Keratinocyte (primary cell): Measurements from ENCODE around the gene CABLES2. TPM values are rescaled to one million over a fixed set of nuclear protein-coding genes. Genes with fewer than 3 reads are reported as not detected.

Source experiments
- DNase-seq: peaks from one replicate; pipeline ENCODE4 v3.0.0-alpha.2; 2011; ENCODE audit warnings: low read depth, missing footprints, low spot score
- FAIRE-seq: peaks from 2 replicates; lab custom pipeline; 2011; peaks lifted over from hg19 to GRCh38; lab: Jason Lieb, UNC
- H2AFZ ChIP-seq: 2 replicates; pipeline ENCODE4 v1.6.0; 2012; ENCODE audit warnings: low read length, control low read depth, inconsistent platforms; ENCODE audit not compliant: control insufficient read depth
- H3K27ac ChIP-seq: 2 replicates; pipeline ENCODE4 v1.5.1; 2011; ENCODE audit warnings: low read length; ENCODE audit not compliant: control insufficient read depth, insufficient read depth
- H3K27me3 ChIP-seq: 3 replicates; pipeline ENCODE4 v1.6.0; 2011; ENCODE audit warnings: low read length; ENCODE audit not compliant: control insufficient read depth, insufficient read depth; ENCODE audit errors: extremely low read depth
- H3K36me3 ChIP-seq, 2 experiments: 2 replicates in 1 of 2; 3 replicates in 1 of 2; pipeline ENCODE4 v1.5.1; 2011; ENCODE audit warnings: low read length in 2 of 2, mild to moderate bottlenecking in 1 of 2; ENCODE audit not compliant: control insufficient read depth in 2 of 2, insufficient read depth in 2 of 2; ENCODE audit errors: extremely low read depth in 1 of 2
- H3K4me1 ChIP-seq: 3 replicates; pipeline ENCODE4 v1.5.1; 2011; ENCODE audit warnings: low read length; ENCODE audit not compliant: control insufficient read depth, insufficient read depth; ENCODE audit errors: extremely low read depth
- H3K4me2 ChIP-seq: 3 replicates; pipeline ENCODE4 v1.6.0; 2011; ENCODE audit warnings: low read depth, low read length; ENCODE audit not compliant: control insufficient read depth, insufficient read depth; ENCODE audit errors: extremely low read depth
- H3K4me3 ChIP-seq, 3 experiments: fragments of 200-600 bp in 1 of 3; sonication (generic) in 1 of 3; 2 replicates in 2 of 3; 3 replicates in 1 of 3; pipeline ENCODE4 v1.5.1; 2011 to 2016; ENCODE audit warnings: low read length in 3 of 3, mild to moderate bottlenecking in 3 of 3, control low read depth in 2 of 3, inconsistent platforms in 1 of 3, low read depth in 1 of 3, mixed read lengths in 1 of 3, mixed run types in 1 of 3, moderate library complexity in 1 of 3; ENCODE audit not compliant: control insufficient read depth in 2 of 3, insufficient read depth in 2 of 3; ENCODE audit errors: extremely low read depth in 1 of 3
- H3K79me2 ChIP-seq: 2 replicates; pipeline ENCODE4 v1.6.0; 2012; ENCODE audit warnings: low read length; ENCODE audit not compliant: control insufficient read depth, insufficient read depth
- H3K9ac ChIP-seq: 3 replicates; pipeline ENCODE4 v1.6.0; 2011; ENCODE audit warnings: low read length; ENCODE audit not compliant: control insufficient read depth, insufficient read depth; ENCODE audit errors: extremely low read depth
- H3K9me1 ChIP-seq: 3 replicates; pipeline ENCODE4 v1.6.0; 2011; ENCODE audit warnings: low read length; ENCODE audit not compliant: control insufficient read depth, insufficient read depth; ENCODE audit errors: extremely low read depth
- H3K9me3 ChIP-seq: 2 replicates; pipeline ENCODE4 v1.5.1; 2012; ENCODE audit warnings: low read depth, low read length; ENCODE audit not compliant: control insufficient read depth
- H4K20me1 ChIP-seq: 3 replicates; pipeline ENCODE4 v1.6.0; 2011; ENCODE audit warnings: low read length; ENCODE audit not compliant: control insufficient read depth, insufficient read depth; ENCODE audit errors: extremely low read depth
- CTCF ChIP-seq, 3 experiments: IDR thresholded peaks in 1 of 3; conservative IDR thresholded peaks in 1 of 3; optimal IDR thresholded peaks in 1 of 3; 2 replicates in 2 of 3; 3 replicates in 1 of 3; pipeline versions ENCODE3 to v1.5.1; 2011; ENCODE audit warnings: low read length in 3 of 3, mild to moderate bottlenecking in 3 of 3, moderate library complexity in 2 of 3, control low read depth in 1 of 3, inconsistent platforms in 1 of 3; ENCODE audit not compliant: insufficient read depth in 2 of 3; ENCODE audit errors: extremely low read depth in 1 of 3
- EZH2 ChIP-seq: IDR thresholded peaks from one replicate; pipeline ENCODE4 v1.6.1; 2012; ENCODE audit warnings: inconsistent platforms, mild to moderate bottlenecking, low read length, moderate library complexity
- dilution Hi-C: fragments of 300-500 bp; cut with MboI; formaldehyde crosslinking; loops from one replicate; pipeline ENCODE4 v1.7.0; 2020; ENCODE audit warnings: low sequenced_read_pairs; ENCODE audit not compliant: extremely low pct_ligation_motif_present
- polyA plus RNA-seq, 5 experiments: library from polyadenylated mRNA; depleted of rRNA in 3 of 5; stranded (reverse) in 3 of 5; stranded (forward) in 1 of 5; unstranded in 1 of 5; fragments of >200 nt; gene quantifications; 1 replicate in 1 of 5; 2 replicates in 3 of 5; 3 replicates in 1 of 5; pipeline versions ENCODE4 v1.2.1 to v1.2.3, GENCODE V29; 2011 to 2012; ENCODE audit warnings: missing spikeins in 2 of 5, low read depth in 1 of 5, low replicate concordance in 1 of 5

The CABLES2 gene
- polyA plus RNA-seq, 1 donor (not counting 4 experiments of a cell fraction or from before 2014, with no cell fraction given), result 2.2 TPM

GRCh38 chr20:62404112-62404665 lies 2.9 kb downstream of the CABLES2 start:
- Histone ChIP-seq H3K4me2 (no peak overlapping the region), H2AFZ (no peak overlapping the region), H3K9ac (no peak overlapping the region), H4K20me1 (no peaks in the 10 kb centered on the region), H3K27ac (no peak overlapping the region), H3K4me3 (no peak overlapping the region), H3K27me3 (no peaks in the 10 kb centered on the region), H3K79me2 (peaks cover 7% of the 10 kb centered on the region), H3K9me1 (no peaks in the 10 kb centered on the region), H3K4me1 (peaks cover 12% of the 10 kb centered on the region), H3K9me3 (no peaks in the 10 kb centered on the region), H3K36me3 (peaks cover 0 to 1% of the 10 kb centered on the region in 2 experiments)
- no peak for DNase-seq
- no peak for TF ChIP-seq CTCF (optimal IDR thresholded peaks at IDR 0.05 in 1 of 3, IDR thresholded peaks at IDR 0.05 in 1 of 3, conservative IDR thresholded peaks at IDR 0.05 in 1 of 3; ENCODE audit: extremely low read depth in 1 of 3, insufficient read depth in 2 of 3, low read length in 3 of 3)
- TF ChIP-seq EZH2, result no peak
- dilution Hi-C loops, result no loop called here
- FAIRE-seq, result no peak

- Histone ChIP-seq H2AFZ (no peak overlapping the region), H3K4me2 (no peak overlapping the region), H4K20me1 (no peaks in the 10 kb centered on the region), H3K4me1 (peaks cover 12% of the 10 kb centered on the region), H3K27ac (no peak overlapping the region), H3K9me3 (no peaks in the 10 kb centered on the region), H3K9ac (no peak overlapping the region), H3K36me3 (peaks cover 0 to 1% of the 10 kb centered on the region in 2 experiments), H3K4me3 (no peak overlapping the region), H3K27me3 (no peaks in the 10 kb centered on the region), H3K79me2 (peaks cover 7% of the 10 kb centered on the region), H3K9me1 (no peaks in the 10 kb centered on the region)
- no peak for DNase-seq
- FAIRE-seq, result no peak
- no peak for TF ChIP-seq EZH2
- TF ChIP-seq CTCF (optimal IDR thresholded peaks at IDR 0.05 in 1 of 3, IDR thresholded peaks at IDR 0.05 in 1 of 3, conservative IDR thresholded peaks at IDR 0.05 in 1 of 3; ENCODE audit: extremely low read depth in 1 of 3, insufficient read depth in 2 of 3, low read length in 3 of 3), result peak in 1 of 3 experiments; percentile 5
- dilution Hi-C loops, result no loop called here
Observed at GRCh38 chr20:62403331-62403730, 3.8 kb downstream of the CABLES2 start.
